ENCODE data around the gene SHB. TPM values are rescaled to one million over a fixed set of nuclear protein-coding genes. Genes with fewer than 3 reads are reported as not detected.

The SHB gene
- total and polyA plus RNA-seq, 2 of the 13 experiments (the other 11 are each of a cell fraction or from before 2014, with no cell fraction given), result 19.4 to 20.7 TPM

DNA sequence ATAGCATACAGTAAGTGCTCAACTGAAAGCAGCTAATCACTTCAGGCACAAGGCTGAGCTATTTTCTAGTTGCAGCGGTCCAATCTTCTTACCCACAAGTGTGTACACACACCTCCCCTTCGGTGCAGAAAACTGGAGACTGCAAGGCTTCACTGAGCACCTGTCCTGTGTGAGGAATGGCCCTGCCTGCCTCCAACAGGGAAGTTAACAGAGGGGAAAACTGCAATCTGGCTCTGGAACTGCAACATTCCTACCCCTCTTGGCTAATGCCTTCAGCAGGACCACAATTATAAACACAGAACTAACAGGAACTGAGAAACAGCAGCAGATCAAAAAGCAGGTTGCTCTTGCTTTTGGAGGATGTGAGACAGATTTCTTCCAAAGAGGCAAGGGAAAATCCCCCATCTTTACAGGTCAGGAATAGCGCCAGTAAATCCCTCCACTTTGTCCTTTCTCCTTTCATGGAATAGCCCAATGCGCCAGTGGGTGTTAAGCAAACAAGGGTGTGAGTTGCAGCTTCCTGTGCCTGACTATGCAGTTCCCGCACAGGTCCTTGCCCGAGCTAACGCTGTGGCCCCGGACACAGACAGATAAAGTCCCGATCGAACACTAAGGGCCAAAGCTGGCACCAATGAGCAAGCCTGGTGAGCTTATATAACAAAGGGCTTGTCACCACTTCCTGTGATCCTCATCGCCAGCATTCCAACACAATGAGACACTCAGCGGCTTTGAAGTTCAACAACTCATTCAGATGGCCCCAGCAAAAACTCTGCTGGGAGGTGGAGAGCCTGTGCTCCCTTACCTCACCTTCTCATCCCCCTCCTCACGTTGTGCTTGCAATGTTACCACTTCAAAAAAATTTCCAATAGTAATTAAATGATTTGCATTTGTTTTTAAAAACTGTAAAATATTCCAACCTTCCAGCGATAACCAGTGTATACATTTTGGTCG lies 21.5 kb downstream of the SHB start (continued):
- TF ChIP-seq ZNF770 (CRISPR knock-in tag; IDR thresholded peaks at IDR 0.05) (no peak), ATRX (CRISPR knock-in tag; IDR thresholded peaks at IDR 0.05; ENCODE audit: borderline replicate concordance) (no peak), ATAD3A (CRISPR knock-in tag; IDR thresholded peaks at IDR 0.05) (no peak), GTF3A (CRISPR knock-in tag; conservative IDR thresholded peaks at IDR 0.05) (no peak), SP4 (CRISPR knock-in tag; IDR thresholded peaks at IDR 0.05) (peak; percentile 71; the same call in 1 of the 2 replicates), ZNF75D (CRISPR knock-in tag; IDR thresholded peaks at IDR 0.05; ENCODE audit: borderline replicate concordance) (no peak), POLR2AphosphoS5 (IDR thresholded peaks at IDR 0.05; ENCODE audit: low read depth, low read length) (peak; percentile 63), FOSL1 (CRISPR knock-in tag; IDR thresholded peaks at IDR 0.05; ENCODE audit: borderline replicate concordance) (peak; percentile 95), SP1 (IDR thresholded peaks at IDR 0.05) (no peak), SP1 (CRISPR knock-in tag; IDR thresholded peaks at IDR 0.05) (no peak), ARNTL (CRISPR knock-in tag; IDR thresholded peaks at IDR 0.05) (peak; percentile 97), ZNF121 (CRISPR knock-in tag; IDR thresholded peaks at IDR 0.05) (peak; percentile 72; the same call in 1 of the 2 replicates), REPIN1 (CRISPR knock-in tag; IDR thresholded peaks at IDR 0.05; ENCODE audit: borderline replicate concordance, low read depth) (peak; percentile 84; the same call in 1 of the 2 replicates)
- TF ChIP-seq, protein P1, sequence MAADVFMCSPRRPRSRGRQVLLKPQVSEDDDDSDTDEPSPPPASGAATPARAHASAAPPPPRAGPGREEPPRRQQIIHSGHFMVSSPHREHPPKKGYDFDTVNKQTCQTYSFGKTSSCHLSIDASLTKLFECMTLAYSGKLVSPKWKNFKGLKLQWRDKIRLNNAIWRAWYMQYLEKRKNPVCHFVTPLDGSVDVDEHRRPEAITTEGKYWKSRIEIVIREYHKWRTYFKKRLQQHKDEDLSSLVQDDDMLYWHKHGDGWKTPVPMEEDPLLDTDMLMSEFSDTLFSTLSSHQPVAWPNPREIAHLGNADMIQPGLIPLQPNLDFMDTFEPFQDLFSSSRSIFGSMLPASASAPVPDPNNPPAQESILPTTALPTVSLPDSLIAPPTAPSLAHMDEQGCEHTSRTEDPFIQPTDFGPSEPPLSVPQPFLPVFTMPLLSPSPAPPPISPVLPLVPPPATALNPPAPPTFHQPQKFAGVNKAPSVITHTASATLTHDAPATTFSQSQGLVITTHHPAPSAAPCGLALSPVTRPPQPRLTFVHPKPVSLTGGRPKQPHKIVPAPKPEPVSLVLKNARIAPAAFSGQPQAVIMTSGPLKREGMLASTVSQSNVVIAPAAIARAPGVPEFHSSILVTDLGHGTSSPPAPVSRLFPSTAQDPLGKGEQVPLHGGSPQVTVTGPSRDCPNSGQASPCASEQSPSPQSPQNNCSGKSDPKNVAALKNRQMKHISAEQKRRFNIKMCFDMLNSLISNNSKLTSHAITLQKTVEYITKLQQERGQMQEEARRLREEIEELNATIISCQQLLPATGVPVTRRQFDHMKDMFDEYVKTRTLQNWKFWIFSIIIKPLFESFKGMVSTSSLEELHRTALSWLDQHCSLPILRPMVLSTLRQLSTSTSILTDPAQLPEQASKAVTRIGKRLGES (CRISPR knock-in tag; IDR thresholded peaks at IDR 0.05; ENCODE audit: borderline replicate concordance), result no peak; the same call in 1 of the 2 replicates
- TF ChIP-seq, protein P2, sequence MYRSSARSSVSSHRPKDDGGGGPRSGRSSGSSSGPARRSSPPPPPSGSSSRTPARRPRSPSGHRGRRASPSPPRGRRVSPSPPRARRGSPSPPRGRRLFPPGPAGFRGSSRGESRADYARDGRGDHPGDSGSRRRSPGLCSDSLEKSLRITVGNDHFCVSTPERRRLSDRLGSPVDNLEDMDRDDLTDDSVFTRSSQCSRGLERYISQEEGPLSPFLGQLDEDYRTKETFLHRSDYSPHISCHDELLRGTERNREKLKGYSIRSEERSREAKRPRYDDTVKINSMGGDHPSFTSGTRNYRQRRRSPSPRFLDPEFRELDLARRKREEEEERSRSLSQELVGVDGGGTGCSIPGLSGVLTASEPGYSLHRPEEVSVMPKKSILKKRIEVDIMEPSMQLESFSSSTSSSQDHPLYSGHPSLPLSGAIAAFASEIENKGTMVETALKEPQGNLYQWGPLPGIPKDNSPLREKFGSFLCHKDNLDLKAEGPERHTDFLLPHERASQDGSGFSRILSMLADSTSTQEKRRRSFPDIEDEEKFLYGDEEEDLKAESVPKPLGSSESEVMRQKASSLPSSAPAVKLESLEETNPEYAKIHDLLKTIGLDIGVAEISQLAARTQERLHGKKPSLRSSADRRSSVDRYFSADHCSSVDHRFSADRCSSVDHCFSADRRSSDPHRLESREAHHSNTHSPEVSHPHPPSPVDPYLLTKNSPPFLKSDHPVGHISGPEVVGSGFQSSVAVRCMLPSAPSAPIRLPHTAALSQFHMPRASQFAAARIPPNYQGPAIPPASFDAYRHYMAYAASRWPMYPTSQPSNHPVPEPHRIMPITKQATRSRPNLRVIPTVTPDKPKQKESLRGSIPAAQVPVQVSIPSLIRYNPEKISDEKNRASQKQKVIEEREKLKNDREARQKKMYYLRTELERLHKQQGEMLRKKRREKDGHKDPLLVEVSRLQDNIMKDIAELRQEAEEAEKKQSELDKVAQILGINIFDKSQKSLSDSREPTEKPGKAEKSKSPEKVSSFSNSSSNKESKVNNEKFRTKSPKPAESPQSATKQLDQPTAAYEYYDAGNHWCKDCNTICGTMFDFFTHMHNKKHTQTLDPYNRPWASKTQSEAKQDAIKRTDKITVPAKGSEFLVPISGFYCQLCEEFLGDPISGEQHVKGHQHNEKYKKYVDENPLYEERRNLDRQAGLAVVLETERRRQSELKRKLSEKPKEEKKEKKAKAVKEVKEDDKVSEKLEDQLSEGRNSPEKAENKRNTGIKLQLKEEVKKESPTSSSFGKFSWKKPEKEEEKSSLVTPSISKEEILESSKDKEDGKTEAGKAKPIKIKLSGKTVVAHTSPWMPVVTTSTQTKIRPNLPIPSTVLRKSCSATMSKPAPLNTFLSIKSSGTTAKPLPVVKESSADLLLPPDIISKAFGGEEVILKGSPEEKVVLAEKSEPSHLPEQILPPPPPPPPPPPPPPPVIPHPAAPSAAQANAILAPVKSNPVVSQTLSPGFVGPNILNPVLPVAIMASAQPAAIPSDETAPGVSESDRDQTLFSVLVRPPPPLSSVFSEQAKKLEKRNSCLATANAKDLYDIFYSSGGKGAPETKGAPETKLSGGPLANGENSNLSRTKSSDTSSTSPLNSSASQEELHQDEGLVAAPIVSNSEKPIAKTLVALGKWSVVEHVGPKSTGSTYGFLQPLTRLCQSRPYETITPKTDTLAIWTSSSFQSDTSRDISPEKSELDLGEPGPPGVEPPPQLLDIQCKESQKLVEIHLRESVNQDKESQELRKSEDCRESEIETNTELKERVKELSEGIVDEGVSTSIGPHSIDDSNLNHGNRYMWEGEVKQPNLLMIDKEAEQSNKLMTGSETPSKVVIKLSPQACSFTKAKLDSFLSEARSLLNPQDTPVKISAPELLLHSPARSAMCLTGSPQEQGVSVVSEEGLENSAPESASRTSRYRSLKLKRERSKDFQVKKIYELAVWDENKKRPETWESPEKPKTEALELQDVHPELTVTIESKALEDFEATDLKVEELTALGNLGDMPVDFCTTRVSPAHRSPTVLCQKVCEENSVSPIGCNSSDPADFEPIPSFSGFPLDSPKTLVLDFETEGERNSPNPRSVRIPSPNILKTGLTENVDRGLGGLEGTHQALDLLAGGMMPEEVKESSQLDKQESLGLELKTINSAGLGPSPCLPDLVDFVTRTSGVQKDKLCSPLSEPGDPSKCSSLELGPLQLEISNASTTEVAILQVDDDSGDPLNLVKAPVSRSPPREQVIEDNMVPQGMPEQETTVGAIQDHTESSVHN (CRISPR knock-in tag; IDR thresholded peaks at IDR 0.05), result no peak

All from HepG2 (cell line).